ENCODE measurements around the gene SLC44A5.

DNA sequence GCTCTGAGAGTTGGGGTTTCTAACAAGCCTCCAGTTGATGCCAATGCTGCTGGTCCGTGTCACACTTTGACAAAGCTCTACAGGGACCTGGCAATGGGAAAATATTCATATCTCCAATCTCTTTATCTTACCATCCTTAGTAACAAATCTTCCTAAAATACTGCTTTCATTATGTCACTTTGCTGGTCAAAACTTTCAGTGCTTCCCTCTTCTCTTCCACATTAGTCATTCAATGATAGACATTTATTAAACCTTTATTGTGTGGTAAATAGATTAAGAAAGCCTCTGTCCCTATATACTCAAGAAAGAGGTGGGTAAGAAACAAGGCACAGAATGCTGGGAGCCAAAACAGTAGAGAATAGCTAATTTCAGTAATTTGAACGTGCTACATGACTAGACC, 79.3 kb downstream of the SLC44A5 start:
- TF ChIP-seq, protein P1, sequence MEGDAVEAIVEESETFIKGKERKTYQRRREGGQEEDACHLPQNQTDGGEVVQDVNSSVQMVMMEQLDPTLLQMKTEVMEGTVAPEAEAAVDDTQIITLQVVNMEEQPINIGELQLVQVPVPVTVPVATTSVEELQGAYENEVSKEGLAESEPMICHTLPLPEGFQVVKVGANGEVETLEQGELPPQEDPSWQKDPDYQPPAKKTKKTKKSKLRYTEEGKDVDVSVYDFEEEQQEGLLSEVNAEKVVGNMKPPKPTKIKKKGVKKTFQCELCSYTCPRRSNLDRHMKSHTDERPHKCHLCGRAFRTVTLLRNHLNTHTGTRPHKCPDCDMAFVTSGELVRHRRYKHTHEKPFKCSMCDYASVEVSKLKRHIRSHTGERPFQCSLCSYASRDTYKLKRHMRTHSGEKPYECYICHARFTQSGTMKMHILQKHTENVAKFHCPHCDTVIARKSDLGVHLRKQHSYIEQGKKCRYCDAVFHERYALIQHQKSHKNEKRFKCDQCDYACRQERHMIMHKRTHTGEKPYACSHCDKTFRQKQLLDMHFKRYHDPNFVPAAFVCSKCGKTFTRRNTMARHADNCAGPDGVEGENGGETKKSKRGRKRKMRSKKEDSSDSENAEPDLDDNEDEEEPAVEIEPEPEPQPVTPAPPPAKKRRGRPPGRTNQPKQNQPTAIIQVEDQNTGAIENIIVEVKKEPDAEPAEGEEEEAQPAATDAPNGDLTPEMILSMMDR (IDR thresholded peaks at IDR 0.05) = no peak
- TF ChIP-seq POLR2A (IDR thresholded peaks at IDR 0.05) = no peak
